ENCODE measurements around the gene ATF4.
A peak's percentile ranks its signal among the peaks of the same experiment; 100 is the strongest.
"Not testable (repeated sequence)": the region's sequence is repeated elsewhere in the genome, so short reads cannot be mapped to it uniquely, and the experiment has no call there.

ATF4 gene

GRCh38 chr22:39511226-39511625 lies 9.1 kb upstream of the ATF4 start:
- no peak for DNase-seq (ENCODE audit: low spot score)

- no peak for DNase-seq (ENCODE audit: low spot score)
Observed at GRCh38 chr22:39512026-39512425, 8.3 kb upstream of the ATF4 start.

DNA sequence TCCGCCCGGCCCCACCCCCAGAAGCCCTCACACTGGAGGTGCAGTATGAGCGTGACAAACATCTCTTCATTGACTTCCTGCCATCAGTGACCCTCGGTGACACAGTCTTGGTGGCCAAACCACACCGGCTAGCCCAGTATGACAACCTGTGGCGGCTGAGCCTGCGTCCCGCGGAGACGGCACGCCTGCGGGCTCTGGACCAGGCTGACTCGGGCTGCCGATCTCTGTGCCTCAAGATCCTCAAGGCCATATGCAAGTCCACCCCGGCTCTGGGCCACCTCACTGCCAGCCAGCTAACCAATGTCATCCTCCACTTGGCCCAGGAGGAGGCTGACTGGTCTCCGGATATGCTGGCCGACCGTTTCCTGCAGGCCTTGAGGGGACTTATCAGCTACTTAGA lies 6.6 kb upstream of the ATF4 start:
- DNase-seq (ENCODE audit: low spot score): no peak

DNA sequence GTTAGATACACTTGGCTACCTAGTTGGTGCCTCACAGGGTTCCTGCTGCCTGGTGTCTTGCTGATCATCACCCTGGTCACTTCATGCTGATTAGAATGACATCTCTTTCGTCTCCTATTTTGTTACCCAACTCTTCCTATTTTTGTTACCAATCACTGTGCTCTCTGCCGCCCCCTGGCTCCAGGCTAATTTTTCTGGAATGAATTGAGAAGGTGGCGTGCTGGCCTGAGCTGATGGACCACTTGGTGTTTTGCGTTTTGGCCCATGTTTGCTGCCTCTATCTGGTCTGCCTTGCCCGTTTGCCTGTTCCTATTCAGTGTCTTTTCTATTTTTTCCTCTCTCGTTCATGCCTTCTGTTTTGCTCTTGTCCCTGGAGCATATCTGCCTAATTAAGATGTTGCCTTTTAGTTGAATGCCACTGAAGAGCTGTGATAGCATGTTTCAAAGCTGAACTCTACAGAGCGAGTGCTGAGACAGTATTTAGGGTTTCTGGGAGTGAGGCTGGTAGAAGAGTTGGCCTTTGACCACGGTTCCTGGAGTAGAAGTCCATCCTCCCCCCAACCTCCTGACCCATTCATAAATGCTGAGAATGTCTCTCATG lies 5.9 kb upstream of the ATF4 start:
- peak; percentile 68 for DNase-seq (ENCODE audit: low spot score)

- DNase-seq (ENCODE audit: low spot score): no peak
Observed at GRCh38 chr22:39515266-39516050, 4.9 kb upstream of the ATF4 start.

DNA sequence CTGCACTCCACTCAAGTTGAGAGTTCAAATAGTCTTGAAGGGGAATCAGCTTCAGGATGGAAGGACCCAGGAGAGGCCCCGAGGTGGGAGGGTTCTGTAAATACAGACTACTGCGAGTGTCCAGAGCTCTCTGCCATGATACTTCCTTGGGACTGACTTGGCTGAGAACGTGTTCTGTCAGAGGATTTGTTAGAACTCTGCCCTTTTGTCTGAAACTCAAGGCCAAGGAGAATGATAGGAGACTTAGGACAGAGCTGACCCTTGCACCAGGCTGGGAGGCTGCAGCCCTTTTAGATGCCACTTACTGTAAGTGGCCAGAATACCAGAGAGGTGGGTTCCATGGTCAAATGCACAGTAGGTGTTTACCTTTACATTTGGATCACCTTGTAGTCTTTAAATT lies 2.9 kb upstream of the ATF4 start:
- DNase-seq (ENCODE audit: low spot score): no peak

- no peak for DNase-seq (ENCODE audit: low spot score)
Observed at GRCh38 chr22:39518144-39518786, 2.1 kb upstream of the ATF4 start.

- peak; percentile 71 for DNase-seq (ENCODE audit: low spot score)
Observed at GRCh38 chr22:39518996-39519680, 1.2 kb upstream of the ATF4 start.

GRCh38 chr22:39519681-39520225 lies 609 bp upstream of the ATF4 start:
- DNase-seq (ENCODE audit: low spot score): peak; percentile 95

- not testable (repeated sequence) for DNase-seq (ENCODE audit: low spot score)
Observed at GRCh38 chr22:39521106-39521885, 934 bp downstream of the ATF4 start.

DNA sequence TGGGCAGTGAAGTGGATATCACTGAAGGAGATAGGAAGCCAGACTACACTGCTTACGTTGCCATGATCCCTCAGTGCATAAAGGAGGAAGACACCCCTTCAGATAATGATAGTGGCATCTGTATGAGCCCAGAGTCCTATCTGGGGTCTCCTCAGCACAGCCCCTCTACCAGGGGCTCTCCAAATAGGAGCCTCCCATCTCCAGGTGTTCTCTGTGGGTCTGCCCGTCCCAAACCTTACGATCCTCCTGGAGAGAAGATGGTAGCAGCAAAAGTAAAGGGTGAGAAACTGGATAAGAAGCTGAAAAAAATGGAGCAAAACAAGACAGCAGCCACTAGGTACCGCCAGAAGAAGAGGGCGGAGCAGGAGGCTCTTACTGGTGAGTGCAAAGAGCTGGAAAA lies 1.7 kb downstream of the ATF4 start:
- not testable (repeated sequence) for DNase-seq (ENCODE audit: low spot score)

GRCh38 chr22:39522567-39523300 lies 2.4 kb downstream of the ATF4 start:
- no peak for DNase-seq (ENCODE audit: low spot score)

DNA sequence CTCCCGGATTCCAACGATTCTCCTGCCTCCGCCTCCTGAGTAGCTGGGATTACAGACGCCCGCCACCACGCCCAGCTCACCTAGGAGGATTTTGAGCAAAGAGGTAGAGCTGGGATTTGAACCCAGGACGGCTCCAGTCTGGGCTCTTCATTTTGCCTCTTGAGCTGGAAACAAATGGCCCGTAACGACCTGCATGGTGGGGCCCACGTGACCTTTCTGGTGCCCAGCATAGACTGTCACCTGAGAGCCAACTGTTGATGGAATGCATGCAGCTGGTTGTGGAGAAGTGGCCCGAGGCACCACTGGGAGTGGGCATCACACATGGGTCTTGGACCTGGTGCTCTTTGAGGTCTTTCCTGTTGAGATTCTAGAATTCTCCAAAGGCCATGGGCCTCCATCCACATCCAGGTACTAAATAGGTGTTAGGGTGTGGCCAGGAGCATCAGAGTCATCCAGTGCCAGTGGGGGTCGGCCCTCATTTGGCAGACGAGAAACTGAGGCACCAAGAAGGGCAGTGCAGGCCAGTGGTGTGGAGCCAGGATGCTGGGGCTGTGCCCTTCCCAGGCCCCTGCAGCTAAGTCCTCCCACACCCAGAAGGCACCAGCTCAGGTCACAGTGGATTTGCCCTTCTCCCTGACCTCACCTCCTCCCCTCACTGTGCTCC lies 3.9 kb downstream of the ATF4 start:
- DNase-seq (ENCODE audit: low spot score): no peak

DNA sequence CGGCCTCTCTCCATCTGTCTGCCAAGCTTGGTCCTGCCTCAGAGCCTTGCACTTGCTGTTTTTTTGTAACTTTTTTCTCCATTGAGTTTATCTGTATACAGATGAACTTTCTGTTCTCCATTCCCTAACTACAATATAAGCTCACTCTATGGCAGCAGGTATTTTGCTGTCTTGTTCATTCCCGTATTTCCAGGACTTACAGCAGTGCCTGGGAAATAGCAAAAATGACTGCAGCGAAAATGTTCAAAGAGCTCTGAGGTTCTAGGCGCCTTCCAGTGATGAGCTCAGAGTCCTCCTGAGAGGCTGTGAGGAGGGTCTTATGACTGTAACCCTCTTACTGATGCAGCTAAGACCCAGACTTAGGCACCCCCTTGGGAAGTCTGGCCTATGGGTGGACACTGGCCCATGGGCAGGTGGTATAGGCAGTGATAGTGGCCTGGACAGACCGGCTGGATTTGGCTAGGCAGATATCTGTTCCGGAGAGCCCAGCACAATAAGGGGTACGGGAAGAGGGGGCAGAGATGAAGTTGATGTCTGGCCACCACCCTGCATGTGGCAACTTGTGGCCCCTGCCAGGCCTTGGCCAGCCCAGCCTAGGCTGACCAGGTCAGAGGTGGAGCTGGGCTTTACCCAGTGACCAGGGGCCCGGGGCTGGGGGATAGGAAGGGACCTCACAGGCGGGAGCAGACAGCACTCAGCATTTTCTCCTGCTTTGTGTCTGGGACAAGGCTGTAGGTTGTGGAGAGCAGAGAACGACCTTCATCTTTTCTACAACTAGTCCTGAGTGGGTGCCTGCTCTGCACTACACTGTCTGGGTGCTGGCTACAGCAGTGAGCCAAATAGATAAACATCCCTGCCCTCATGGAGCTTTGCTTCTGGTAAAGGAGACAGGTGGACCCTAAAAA lies 4.6 kb downstream of the ATF4 start:
- DNase-seq (ENCODE audit: low spot score): no peak

DNA sequence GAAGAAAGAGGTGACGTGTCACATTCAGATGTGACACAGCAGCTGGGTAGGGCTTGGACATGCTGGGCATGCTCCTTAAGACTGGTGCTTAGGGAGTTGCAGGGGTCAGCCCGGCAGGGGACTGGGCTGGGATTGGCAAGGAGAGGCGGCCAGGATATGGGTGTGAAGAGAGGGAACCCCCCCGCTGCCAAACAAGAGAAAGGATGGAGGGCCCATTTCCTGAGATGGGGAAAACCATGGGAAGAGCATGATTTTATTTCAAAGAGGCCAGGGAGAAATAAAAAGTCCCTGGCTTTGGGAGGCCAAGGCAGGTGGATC lies 5.3 kb downstream of the ATF4 start:
- DNase-seq (ENCODE audit: low spot score): no peak

- DNase-seq (ENCODE audit: low spot score): no peak
Observed at GRCh38 chr22:39526736-39527171, 6.4 kb downstream of the ATF4 start.

DNA sequence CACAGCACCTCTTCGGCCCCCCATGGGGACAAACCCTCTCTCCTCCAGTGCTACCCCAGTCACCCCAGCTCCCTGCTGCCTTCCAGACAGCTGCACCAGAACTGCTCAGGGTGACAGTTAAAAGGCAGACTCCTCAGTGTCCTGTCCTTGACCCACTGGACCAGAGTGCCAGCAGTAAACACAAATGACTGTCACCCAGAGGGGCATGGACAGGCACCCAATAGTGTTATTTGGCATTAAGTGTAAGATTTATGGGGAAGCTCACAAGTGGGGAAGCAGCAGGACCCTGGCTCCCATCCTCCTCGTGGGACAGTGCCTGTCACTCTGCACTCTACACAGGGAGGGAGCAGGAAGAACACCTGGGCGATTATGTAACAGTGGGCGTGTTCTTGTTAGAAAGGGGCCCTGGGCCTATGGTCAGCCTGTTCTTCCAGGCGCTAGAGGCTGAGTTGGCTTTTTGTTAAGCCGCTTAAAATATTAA lies 7.2 kb downstream of the ATF4 start:
- DNase-seq (ENCODE audit: low spot score): no peak

GRCh38 chr22:39528080-39528661 lies 7.8 kb downstream of the ATF4 start:
- peak; percentile 69 for DNase-seq (ENCODE audit: low spot score)

All from D341Med (cell line).